K562 (cell line): ENCODE results near the gene MXRA7. TPM values are rescaled to one million over a fixed set of nuclear protein-coding genes. Genes with fewer than 3 reads are reported as not detected.

ENCODE experiments used
- ATF7 ChIP-seq: fragments of 450-650 bp; IDR thresholded peaks from 2 replicates; pipeline ENCODE4 v1.7.1; 2014; ENCODE audit warnings: mild to moderate bottlenecking, moderate library complexity
- BACH1 ChIP-seq: fragments of 200-800 bp; sonication (Bioruptor generic); IDR thresholded peaks from 2 replicates; pipeline ENCODE4 v1.6.1; 2016; ENCODE audit warnings: missing genetic modification characterization, missing compliant biosample characterization
- ETV1 ChIP-seq: fragments of 450-650 bp; conservative IDR thresholded peaks from 2 replicates; pipeline ENCODE4 v1.6.1; 2016; ENCODE audit warnings: missing genetic modification characterization, control low read depth, low read depth, missing compliant biosample characterization
- MECOM ChIP-seq: fragments of 250-450 bp; sonication (Bioruptor Pico); IDR thresholded peaks from 2 replicates; pipeline ENCODE4 v1.8.0; 2022; ENCODE audit warnings: inconsistent platforms
- NR2C2 ChIP-seq, 2 experiments: fragments of 200-800 bp in 1 of 2; sonication (Bioruptor generic) in 1 of 2; sonication (generic) in 1 of 2; formaldehyde crosslinking in 1 of 2; IDR thresholded peaks; 2 replicates each; pipeline versions ENCODE4 v1.6.1 to v1.8.0; 2016 to 2022; ENCODE audit warnings: mild to moderate bottlenecking in 1 of 2, missing compliant biosample characterization in 1 of 2, missing genetic modification characterization in 1 of 2, missing genetic modification reagents in 1 of 2
- POLR2AphosphoS5 ChIP-seq: IDR thresholded peaks from 2 replicates; pipeline ENCODE4 v1.6.1; 2011; ENCODE audit warnings: mild to moderate bottlenecking, low read depth, low read length, moderate library complexity; ENCODE audit not compliant: control insufficient read depth, insufficient read depth
- RBFOX2 ChIP-seq: fragments of 200-400 bp; formaldehyde crosslinking; IDR thresholded peaks from 2 replicates; pipeline ENCODE4 v1.6.1; 2017; ENCODE audit warnings: low read depth, mild to moderate bottlenecking, low read length, moderate library complexity
- SMARCA4 ChIP-seq: fragments of 450-650 bp; IDR thresholded peaks from 2 replicates; pipeline ENCODE4 v1.6.1; 2016
- YY1 ChIP-seq, 3 experiments: IDR thresholded peaks; 2 replicates each; pipeline ENCODE4 v1.6.1; 2011; ENCODE audit warnings: low read length in 2 of 3, mild to moderate bottlenecking in 2 of 3, moderate library complexity in 2 of 3, borderline replicate concordance in 1 of 3, control low read depth in 1 of 3, low read depth in 1 of 3; ENCODE audit not compliant: insufficient read depth in 3 of 3, insufficient replicate concordance in 2 of 3, control insufficient read depth in 1 of 3, insufficient read length in 1 of 3; ENCODE audit errors: extremely low read depth in 1 of 3
- ZEB2 ChIP-seq: fragments of 450-650 bp; IDR thresholded peaks from 2 replicates; pipeline ENCODE4 v1.6.1; 2016
- ZFX ChIP-seq: sonication (generic); formaldehyde crosslinking; IDR thresholded peaks from 2 replicates; pipeline ENCODE4 v1.8.0; 2022; ENCODE audit warnings: mild to moderate bottlenecking, missing genetic modification reagents, moderate library complexity
- ZNF586 ChIP-seq: fragments of 450-650 bp; formaldehyde crosslinking; conservative IDR thresholded peaks from 2 replicates; pipeline ENCODE4 v1.4.0; 2020; ENCODE audit warnings: mild to moderate bottlenecking, moderate library complexity
- polyA plus RNA-seq, 8 experiments: library from polyadenylated mRNA; depleted of rRNA in 4 of 8; stranded (reverse) in 5 of 8; unstranded in 3 of 8; fragments of >200 nt; fragmentation: Nextera tagmentation in 2 of 8; fragmentation: Illumina TruSeq in 1 of 8; extraction: Ambion mirVana in 2 of 8; extraction: Trizol in 1 of 8; gene quantifications; 2 replicates each; pipeline versions ENCODE4 v1.2.1 to v1.2.3, GENCODE V29; 2011 to 2014; ENCODE audit warnings: inconsistent platforms in 1 of 8, missing spikeins in 1 of 8
- total RNA-seq, 7 experiments: library from RNA; depleted of rRNA in 6 of 7; stranded (reverse); fragments of >200 nt in 6 of 7; fragmentation: Illumina TruSeq in 2 of 7; extraction: Trizol in 2 of 7; gene quantifications; 2 replicates each; pipeline versions ENCODE4 v1.2.1 to v1.2.3, GENCODE V29; 2011 to 2021; ENCODE audit warnings: low replicate concordance in 1 of 7
- TF ChIP-seq, protein P1 (sequence below), 2 experiments: fragments of 450-650 bp in 1 of 2; sonication (generic) in 1 of 2; formaldehyde crosslinking in 1 of 2; IDR thresholded peaks in 1 of 2; conservative IDR thresholded peaks in 1 of 2; 2 replicates each; pipeline versions ENCODE4 v1.6.1 to v1.8.1; 2016 to 2023; ENCODE audit warnings: mild to moderate bottlenecking in 2 of 2, moderate library complexity in 2 of 2, inconsistent platforms in 1 of 2, missing genetic modification reagents in 1 of 2
- TF ChIP-seq, protein P2 (sequence below): sonication (generic); formaldehyde crosslinking; IDR thresholded peaks from 2 replicates; pipeline ENCODE4 v1.8.0; 2022; ENCODE audit warnings: mild to moderate bottlenecking, missing genetic modification reagents
- TF ChIP-seq, protein P3 (sequence below): sonication (generic); formaldehyde crosslinking; IDR thresholded peaks from 2 replicates; pipeline ENCODE4 v1.8.0; 2022; ENCODE audit warnings: mild to moderate bottlenecking, missing genetic modification reagents
- TF ChIP-seq, protein P4 (sequence below): conservative IDR thresholded peaks from 2 replicates; pipeline ENCODE4 v1.6.1; 2011; ENCODE audit warnings: low read depth, mild to moderate bottlenecking, low read length; ENCODE audit not compliant: control insufficient read depth
- TF ChIP-seq, protein P5 (sequence below): sonication (generic); formaldehyde crosslinking; IDR thresholded peaks from 2 replicates; pipeline ENCODE4 v1.8.0; 2022; ENCODE audit warnings: missing genetic modification reagents, mild to moderate bottlenecking, moderate library complexity, borderline replicate concordance
- TF ChIP-seq, protein P6 (sequence below): fragments of 250-450 bp; sonication (Bioruptor Pico); IDR thresholded peaks from 2 replicates; pipeline ENCODE4 v1.9.0; 2021; ENCODE audit warnings: mild to moderate bottlenecking, inconsistent platforms

MXRA7 gene
- total and polyA plus RNA-seq, 9 of the 15 experiments (the other 6 are each of a cell fraction or from before 2014, with no cell fraction given), result 2.6 to 38.4 (median 14.3) TPM

DNA sequence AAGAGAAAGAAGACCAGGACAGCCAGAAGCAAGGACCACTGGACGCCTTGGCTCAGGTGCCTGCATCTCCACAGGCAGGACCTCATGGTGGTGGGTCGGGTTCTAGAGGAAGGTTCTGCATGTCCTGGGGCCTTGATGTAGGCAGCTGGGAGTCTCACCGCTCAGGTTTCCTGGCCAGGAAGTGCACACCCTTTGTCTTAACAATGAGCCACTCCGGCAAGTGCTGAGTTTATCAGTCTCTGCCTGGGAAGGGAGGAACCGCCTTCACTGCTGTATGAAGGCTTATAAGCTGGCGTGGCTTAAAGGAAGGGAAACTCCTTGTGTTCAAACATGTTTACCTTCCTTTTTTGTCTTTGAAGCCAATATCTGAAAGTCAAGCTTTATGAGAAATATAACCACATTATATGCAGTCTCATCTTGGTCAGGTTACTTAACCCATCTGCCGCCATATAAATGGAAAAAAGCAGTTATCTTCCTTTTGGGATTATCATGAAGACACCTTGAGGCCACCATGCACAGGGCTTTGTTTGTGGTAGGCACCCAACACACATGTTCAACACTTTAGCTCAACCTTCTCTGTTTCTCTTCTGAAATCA lies 67.1 kb downstream of the MXRA7 start, which contains the start of gene ST6GALNAC1 (continued):
- TF ChIP-seq YY1 (IDR thresholded peaks at IDR 0.05; ENCODE audit: borderline replicate concordance in 1 of 3, control insufficient read depth in 1 of 3, extremely low read depth in 1 of 3, insufficient read depth in 3 of 3, insufficient read length in 1 of 3, insufficient replicate concordance in 2 of 3, low read depth in 1 of 3, low read length in 2 of 3) (peak in 2 of 3 experiments; percentile 49 to 75), POLR2AphosphoS5 (peak; percentile 79), NR2C2 (CRISPR knock-in tag; IDR thresholded peaks at IDR 0.05) (0 out of 2 replicates have a peak, but pooled peaks have one; percentile 19), NR2C2 (tag; IDR thresholded peaks at IDR 0.05) (no peak), ATF7 (peak; percentile 58; the same call in 1 of the 2 replicates), BACH1 (tag) (peak; percentile 69), MECOM (peak; percentile 51; the same call in 1 of the 2 replicates), ZNF586 (CRISPR knock-in tag) (no peak), ZFX (peak; percentile 76), RBFOX2 (peak; percentile 78), SMARCA4 (peak; percentile 74), ZEB2 (peak; percentile 63; the same call in 1 of the 2 replicates), ETV1 (tag) (peak; percentile 39; the same call in 1 of the 2 replicates)
- TF ChIP-seq, protein P1, sequence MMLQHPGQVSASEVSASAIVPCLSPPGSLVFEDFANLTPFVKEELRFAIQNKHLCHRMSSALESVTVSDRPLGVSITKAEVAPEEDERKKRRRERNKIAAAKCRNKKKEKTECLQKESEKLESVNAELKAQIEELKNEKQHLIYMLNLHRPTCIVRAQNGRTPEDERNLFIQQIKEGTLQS (IDR thresholded peaks at IDR 0.05), result no peak
- TF ChIP-seq, protein P1 (CRISPR knock-in tag; conservative IDR thresholded peaks at IDR 0.05), result peak; percentile 44; the same call in 1 of the 2 replicates
- TF ChIP-seq, protein P2, sequence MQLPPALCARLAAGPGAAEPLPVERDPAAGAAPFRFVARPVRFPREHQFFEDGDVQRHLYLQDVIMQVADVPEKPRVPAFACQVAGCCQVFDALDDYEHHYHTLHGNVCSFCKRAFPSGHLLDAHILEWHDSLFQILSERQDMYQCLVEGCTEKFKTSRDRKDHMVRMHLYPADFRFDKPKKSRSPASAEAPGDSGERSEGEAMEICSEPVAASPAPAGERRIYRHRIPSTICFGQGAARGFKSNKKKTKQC (CRISPR knock-in tag), result no peak
- TF ChIP-seq, protein P3, sequence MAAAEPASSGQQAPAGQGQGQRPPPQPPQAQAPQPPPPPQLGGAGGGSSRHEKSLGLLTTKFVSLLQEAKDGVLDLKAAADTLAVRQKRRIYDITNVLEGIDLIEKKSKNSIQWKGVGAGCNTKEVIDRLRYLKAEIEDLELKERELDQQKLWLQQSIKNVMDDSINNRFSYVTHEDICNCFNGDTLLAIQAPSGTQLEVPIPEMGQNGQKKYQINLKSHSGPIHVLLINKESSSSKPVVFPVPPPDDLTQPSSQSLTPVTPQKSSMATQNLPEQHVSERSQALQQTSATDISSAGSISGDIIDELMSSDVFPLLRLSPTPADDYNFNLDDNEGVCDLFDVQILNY, result peak; percentile 77; the same call in 1 of the 2 replicates
- TF ChIP-seq, protein P4, sequence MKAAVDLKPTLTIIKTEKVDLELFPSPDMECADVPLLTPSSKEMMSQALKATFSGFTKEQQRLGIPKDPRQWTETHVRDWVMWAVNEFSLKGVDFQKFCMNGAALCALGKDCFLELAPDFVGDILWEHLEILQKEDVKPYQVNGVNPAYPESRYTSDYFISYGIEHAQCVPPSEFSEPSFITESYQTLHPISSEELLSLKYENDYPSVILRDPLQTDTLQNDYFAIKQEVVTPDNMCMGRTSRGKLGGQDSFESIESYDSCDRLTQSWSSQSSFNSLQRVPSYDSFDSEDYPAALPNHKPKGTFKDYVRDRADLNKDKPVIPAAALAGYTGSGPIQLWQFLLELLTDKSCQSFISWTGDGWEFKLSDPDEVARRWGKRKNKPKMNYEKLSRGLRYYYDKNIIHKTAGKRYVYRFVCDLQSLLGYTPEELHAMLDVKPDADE, result no peak
- TF ChIP-seq, protein P5, sequence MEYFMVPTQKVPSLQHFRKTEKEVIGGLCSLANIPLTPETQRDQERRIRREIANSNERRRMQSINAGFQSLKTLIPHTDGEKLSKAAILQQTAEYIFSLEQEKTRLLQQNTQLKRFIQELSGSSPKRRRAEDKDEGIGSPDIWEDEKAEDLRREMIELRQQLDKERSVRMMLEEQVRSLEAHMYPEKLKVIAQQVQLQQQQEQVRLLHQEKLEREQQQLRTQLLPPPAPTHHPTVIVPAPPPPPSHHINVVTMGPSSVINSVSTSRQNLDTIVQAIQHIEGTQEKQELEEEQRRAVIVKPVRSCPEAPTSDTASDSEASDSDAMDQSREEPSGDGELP (CRISPR knock-in tag), result peak; percentile 91
- TF ChIP-seq, protein P6, sequence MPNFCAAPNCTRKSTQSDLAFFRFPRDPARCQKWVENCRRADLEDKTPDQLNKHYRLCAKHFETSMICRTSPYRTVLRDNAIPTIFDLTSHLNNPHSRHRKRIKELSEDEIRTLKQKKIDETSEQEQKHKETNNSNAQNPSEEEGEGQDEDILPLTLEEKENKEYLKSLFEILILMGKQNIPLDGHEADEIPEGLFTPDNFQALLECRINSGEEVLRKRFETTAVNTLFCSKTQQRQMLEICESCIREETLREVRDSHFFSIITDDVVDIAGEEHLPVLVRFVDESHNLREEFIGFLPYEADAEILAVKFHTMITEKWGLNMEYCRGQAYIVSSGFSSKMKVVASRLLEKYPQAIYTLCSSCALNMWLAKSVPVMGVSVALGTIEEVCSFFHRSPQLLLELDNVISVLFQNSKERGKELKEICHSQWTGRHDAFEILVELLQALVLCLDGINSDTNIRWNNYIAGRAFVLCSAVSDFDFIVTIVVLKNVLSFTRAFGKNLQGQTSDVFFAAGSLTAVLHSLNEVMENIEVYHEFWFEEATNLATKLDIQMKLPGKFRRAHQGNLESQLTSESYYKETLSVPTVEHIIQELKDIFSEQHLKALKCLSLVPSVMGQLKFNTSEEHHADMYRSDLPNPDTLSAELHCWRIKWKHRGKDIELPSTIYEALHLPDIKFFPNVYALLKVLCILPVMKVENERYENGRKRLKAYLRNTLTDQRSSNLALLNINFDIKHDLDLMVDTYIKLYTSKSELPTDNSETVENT (CRISPR knock-in tag), result peak; percentile 91
